ENCODE measurements around the gene WWOX.

WWOX gene

GRCh38 chr16:78516006-78516736 is 416.7 kb downstream of the WWOX start:
- H3K4me3 Mint-ChIP-seq, result no peak overlapping the region
- no peaks in the 10 kb centered on the region for H3K27me3 Mint-ChIP-seq
- ATAC-seq (ENCODE audit: low read depth), result no peak
- no peaks in the 10 kb centered on the region for H3K9me3 Mint-ChIP-seq
- peaks cover 2% of the 10 kb centered on the region for H3K36me3 Mint-ChIP-seq
- DNase-seq (ENCODE audit: low spot score in 2 of 2), result no peak
- H3K27ac Mint-ChIP-seq, result no peak overlapping the region
- H3K4me1 Mint-ChIP-seq, result no peaks in the 10 kb centered on the region

DNA sequence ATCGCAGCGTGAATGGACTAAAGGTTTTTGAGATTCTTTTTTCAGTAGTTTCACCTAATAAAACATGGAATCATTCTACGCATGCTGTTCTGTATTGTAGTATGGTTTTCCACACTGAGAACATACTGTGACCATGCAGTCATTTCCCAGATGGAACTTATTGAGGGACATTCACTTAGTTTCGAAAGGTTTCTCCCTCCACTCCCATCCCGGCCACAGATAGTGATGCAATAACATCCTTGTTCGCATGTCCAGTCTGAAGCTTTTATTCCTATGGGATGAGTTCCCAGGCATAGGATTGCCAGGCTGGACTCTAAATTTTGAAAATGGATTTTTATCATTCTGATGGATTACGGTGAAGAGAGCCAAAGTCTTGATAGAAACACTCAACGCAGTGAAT is 420.4 kb downstream of the WWOX start:
- peaks cover 10% of the 10 kb centered on the region for H3K4me1 Mint-ChIP-seq
- H3K9me3 Mint-ChIP-seq, result no peaks in the 10 kb centered on the region
- no peaks in the 10 kb centered on the region for H3K27me3 Mint-ChIP-seq
- H3K36me3 Mint-ChIP-seq, result peaks cover 2% of the 10 kb centered on the region
- H3K4me3 Mint-ChIP-seq, result no peak overlapping the region
- no peak overlapping the region for H3K27ac Mint-ChIP-seq
- DNase-seq (ENCODE audit: low spot score in 2 of 2), result no peak
- no peak for ATAC-seq (ENCODE audit: low read depth)

GRCh38 chr16:78520470-78520869 is 421.0 kb downstream of the WWOX start:
- Mint-ChIP-seq H3K4me3 (no peak overlapping the region), H3K27me3 (no peaks in the 10 kb centered on the region), H3K4me1 (peaks cover 10% of the 10 kb centered on the region), H3K9me3 (no peaks in the 10 kb centered on the region), H3K27ac (no peak overlapping the region), H3K36me3 (peaks cover 2% of the 10 kb centered on the region)
- DNase-seq (ENCODE audit: low spot score in 2 of 2), result no peak
- ATAC-seq (ENCODE audit: low read depth), result no peak

DNA sequence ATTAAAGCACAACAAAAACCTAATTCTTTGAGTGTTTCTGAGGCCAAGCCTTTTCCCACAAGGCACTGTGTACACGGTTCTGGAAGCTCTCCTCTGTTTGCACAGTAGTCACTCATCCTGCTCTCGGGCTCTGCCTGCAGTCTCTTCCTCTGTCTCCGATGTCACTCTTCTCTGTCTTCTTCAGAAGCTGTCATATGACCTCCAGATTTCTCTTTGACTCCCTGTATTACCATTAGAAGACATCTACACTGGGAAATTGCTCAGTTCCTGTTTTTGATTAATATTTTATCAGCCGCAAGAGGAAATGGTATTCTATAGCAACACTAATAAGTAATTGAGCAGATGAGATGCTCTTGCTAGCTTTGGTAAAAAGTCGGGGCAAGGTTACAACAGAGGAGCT is 422.9 kb downstream of the WWOX start:
- no peaks in the 10 kb centered on the region for H3K9me3 Mint-ChIP-seq
- no peaks in the 10 kb centered on the region for H3K27me3 Mint-ChIP-seq
- peaks cover 10% of the 10 kb centered on the region for H3K4me1 Mint-ChIP-seq
- H3K36me3 Mint-ChIP-seq, result no peaks in the 10 kb centered on the region
- DNase-seq (ENCODE audit: low spot score in 2 of 2), result no peak
- H3K4me3 Mint-ChIP-seq, result no peak overlapping the region
- H3K27ac Mint-ChIP-seq, result no peak overlapping the region
- peak; percentile 22 for ATAC-seq (ENCODE audit: low read depth)

GRCh38 chr16:78523212-78523985 is 423.9 kb downstream of the WWOX start:
- no peaks in the 10 kb centered on the region for H3K36me3 Mint-ChIP-seq
- DNase-seq (ENCODE audit: low spot score in 2 of 2) (no peak), ATAC-seq (ENCODE audit: low read depth) (peak; percentile 46)
- no peaks in the 10 kb centered on the region for H3K9me3 Mint-ChIP-seq
- H3K27me3 Mint-ChIP-seq, result no peaks in the 10 kb centered on the region
- H3K4me1 Mint-ChIP-seq, result peaks cover 10% of the 10 kb centered on the region
- H3K4me3 Mint-ChIP-seq, result no peak overlapping the region
- H3K27ac Mint-ChIP-seq, result no peak overlapping the region

DNA sequence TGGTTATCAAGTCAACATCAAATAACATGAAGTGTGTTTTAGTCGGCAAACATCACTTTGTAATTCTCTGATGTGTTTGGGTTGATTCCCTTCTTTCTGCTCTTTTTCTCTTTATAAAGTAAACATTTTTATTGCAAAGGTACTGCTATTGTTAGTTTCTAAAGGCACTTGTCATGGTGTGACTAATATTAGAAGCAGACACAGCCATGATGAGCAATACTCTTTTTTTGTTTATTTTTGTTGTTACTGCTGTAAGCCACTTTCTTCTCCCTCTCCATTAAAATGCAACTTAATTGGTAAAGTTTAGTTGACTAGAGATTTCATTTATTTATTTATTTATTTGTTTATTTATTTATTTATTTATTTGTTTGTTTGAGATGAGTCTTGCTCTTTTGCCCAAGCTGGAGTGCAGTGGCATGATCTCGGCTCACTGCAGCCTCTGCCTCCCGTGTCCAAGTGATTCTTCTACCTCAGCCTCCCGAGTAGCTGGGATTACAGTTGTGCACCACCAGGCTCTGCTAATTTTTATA is 424.7 kb downstream of the WWOX start:
- Mint-ChIP-seq H3K9me3 (no peaks in the 10 kb centered on the region), H3K4me1 (peaks cover 10% of the 10 kb centered on the region), H3K4me3 (no peak overlapping the region), H3K36me3 (no peaks in the 10 kb centered on the region), H3K27ac (no peak overlapping the region), H3K27me3 (no peaks in the 10 kb centered on the region)
- ATAC-seq (ENCODE audit: low read depth), result no peak
- DNase-seq (ENCODE audit: low spot score in 2 of 2), result no peak

DNA sequence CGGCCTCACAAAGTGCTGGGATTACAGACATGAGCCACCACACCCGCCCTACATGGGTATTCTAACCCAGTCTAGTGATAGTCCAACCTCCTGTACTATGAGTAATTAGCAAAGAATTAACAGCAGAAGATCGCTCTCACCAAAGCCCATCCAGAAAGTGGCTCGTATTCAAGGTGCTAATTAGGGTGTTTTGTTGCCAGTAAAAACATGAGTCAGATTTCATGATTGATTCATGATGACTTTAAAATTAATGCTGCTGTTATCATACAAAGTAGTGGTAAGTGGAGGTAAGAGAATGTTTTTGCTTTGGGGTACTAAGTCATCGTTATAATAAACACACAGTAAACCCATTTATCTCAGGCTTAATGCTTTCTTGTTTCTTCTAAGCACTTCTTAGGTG is 428.8 kb downstream of the WWOX start:
- Mint-ChIP-seq H3K36me3 (peaks cover 6% of the 10 kb centered on the region), H3K9me3 (no peaks in the 10 kb centered on the region)
- no peak for ATAC-seq (ENCODE audit: low read depth)

DNA sequence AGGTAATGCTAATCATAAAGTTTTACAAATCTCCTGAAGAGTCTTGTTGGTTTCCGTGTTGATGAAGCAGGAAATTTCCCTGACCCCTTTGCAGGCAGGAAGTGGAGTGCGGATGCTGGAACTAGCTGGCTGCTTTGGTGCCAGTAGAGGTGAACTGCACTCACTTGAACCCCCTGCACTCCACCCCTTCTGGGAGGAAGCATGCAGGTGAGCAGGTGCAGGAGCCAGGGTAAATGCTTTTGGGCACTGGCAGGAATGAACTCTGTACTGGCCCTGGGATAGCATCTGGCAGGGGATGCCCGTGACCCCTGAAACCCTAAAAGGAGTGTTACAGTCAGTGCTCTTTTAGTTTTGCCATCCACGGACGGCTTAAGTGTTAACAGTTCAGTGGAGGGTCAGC is 430.4 kb downstream of the WWOX start:
- no peak for DNase-seq (ENCODE audit: low spot score in 2 of 2)
- no peak overlapping the region for H3K27ac Mint-ChIP-seq
- peaks cover 9% of the 10 kb centered on the region for H3K36me3 Mint-ChIP-seq

More for the DNA sequence above, 428.8 kb downstream of the WWOX start:
- Mint-ChIP-seq H3K4me1 (peaks cover 4% of the 10 kb centered on the region), H3K4me3 (no peak overlapping the region), H3K27me3 (no peaks in the 10 kb centered on the region), H3K27ac (no peak overlapping the region)
- no peak for DNase-seq (ENCODE audit: low spot score in 2 of 2)

DNA sequence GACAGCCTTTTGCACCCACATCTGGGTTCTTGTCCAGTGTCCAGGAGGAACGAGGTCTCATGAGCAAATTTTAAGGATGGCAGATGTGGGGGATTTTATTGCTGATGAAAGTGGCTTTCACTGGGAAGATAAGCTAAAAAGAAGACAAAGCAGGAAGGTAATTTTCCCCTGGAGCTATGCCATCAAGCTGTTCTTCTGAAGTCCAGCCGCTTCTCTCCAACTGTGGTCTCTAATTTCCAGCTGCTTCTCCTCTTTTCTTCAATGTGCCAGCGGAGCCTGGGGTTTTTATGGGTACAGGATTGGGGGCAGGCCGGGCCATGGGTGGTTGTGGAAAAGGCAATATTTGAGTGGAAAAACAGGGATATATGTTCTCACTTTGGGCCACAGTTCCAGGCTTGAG is 430.8 kb downstream of the WWOX start:
- ATAC-seq (ENCODE audit: low read depth) (no peak), DNase-seq (ENCODE audit: low spot score in 2 of 2) (no peak)
- H3K4me3 Mint-ChIP-seq, result no peak overlapping the region
- peaks cover 2% of the 10 kb centered on the region for H3K9me3 Mint-ChIP-seq
- no peak overlapping the region for H3K27ac Mint-ChIP-seq
- peaks cover 9% of the 10 kb centered on the region for H3K36me3 Mint-ChIP-seq
- peaks cover 1% of the 10 kb centered on the region for H3K27me3 Mint-ChIP-seq
- no peaks in the 10 kb centered on the region for H3K4me1 Mint-ChIP-seq

More for the DNA sequence above, 430.4 kb downstream of the WWOX start:
- no peaks in the 10 kb centered on the region for H3K4me1 Mint-ChIP-seq
- no peak overlapping the region for H3K4me3 Mint-ChIP-seq
- H3K9me3 Mint-ChIP-seq, result peaks cover 2% of the 10 kb centered on the region
- peaks cover 1% of the 10 kb centered on the region for H3K27me3 Mint-ChIP-seq
- no peak for ATAC-seq (ENCODE audit: low read depth)

DNA sequence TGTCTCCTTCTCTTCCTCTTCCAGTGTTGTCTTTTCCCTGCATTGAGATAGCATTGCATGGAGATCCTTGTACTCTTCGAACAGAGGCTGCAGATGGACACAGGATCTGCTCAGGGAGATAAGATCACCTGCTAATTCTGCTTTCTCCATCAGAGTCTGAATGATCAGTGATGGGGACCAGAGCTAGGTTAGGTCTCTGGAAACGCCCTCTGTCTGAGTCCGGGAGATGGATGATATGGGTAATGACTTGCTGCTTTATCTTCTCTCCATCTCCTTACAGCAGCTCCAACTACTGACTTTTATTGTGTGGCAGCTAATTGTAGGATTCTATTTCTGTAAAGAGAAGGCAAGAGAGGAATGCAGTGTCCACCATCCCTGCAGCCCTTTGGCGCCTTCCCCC is 435.6 kb downstream of the WWOX start:
- peaks cover 9% of the 10 kb centered on the region for H3K36me3 Mint-ChIP-seq
- peaks cover 2% of the 10 kb centered on the region for H3K9me3 Mint-ChIP-seq
- ATAC-seq (ENCODE audit: low read depth), result no peak
- no peak overlapping the region for H3K27ac Mint-ChIP-seq
- no peaks in the 10 kb centered on the region for H3K4me1 Mint-ChIP-seq
- H3K27me3 Mint-ChIP-seq, result peaks cover 1% of the 10 kb centered on the region
- DNase-seq (ENCODE audit: low spot score in 2 of 2), result no peak
- H3K4me3 Mint-ChIP-seq, result no peak overlapping the region

- Mint-ChIP-seq H3K27ac (no peak overlapping the region), H3K4me3 (no peak overlapping the region), H3K9me3 (peaks cover 2% of the 10 kb centered on the region), H3K27me3 (peaks cover 1% of the 10 kb centered on the region), H3K4me1 (no peaks in the 10 kb centered on the region), H3K36me3 (peaks cover 6% of the 10 kb centered on the region)
- DNase-seq (ENCODE audit: low spot score in 2 of 2) (no peak), ATAC-seq (ENCODE audit: low read depth) (no peak)
Observed at GRCh38 chr16:78537511-78537910, 438.1 kb downstream of the WWOX start.

- H3K4me3 Mint-ChIP-seq, result no peak overlapping the region
- peaks cover 1% of the 10 kb centered on the region for H3K27me3 Mint-ChIP-seq
- ATAC-seq (ENCODE audit: low read depth) (no peak), DNase-seq (ENCODE audit: low spot score in 2 of 2) (no peak)
- peaks cover 2% of the 10 kb centered on the region for H3K9me3 Mint-ChIP-seq
- no peaks in the 10 kb centered on the region for H3K4me1 Mint-ChIP-seq
- peaks cover 3% of the 10 kb centered on the region for H3K36me3 Mint-ChIP-seq
- no peak overlapping the region for H3K27ac Mint-ChIP-seq
Observed at GRCh38 chr16:78538292-78538691, 438.8 kb downstream of the WWOX start.

GRCh38 chr16:78538919-78539318 is 439.5 kb downstream of the WWOX start:
- H3K36me3 Mint-ChIP-seq, result no peaks in the 10 kb centered on the region
- no peaks in the 10 kb centered on the region for H3K9me3 Mint-ChIP-seq
- no peak overlapping the region for H3K4me3 Mint-ChIP-seq
- no peaks in the 10 kb centered on the region for H3K27me3 Mint-ChIP-seq
- H3K27ac Mint-ChIP-seq, result no peak overlapping the region
- ATAC-seq (ENCODE audit: low read depth) (no peak), DNase-seq (ENCODE audit: low spot score in 2 of 2) (no peak)
- no peaks in the 10 kb centered on the region for H3K4me1 Mint-ChIP-seq

DNA sequence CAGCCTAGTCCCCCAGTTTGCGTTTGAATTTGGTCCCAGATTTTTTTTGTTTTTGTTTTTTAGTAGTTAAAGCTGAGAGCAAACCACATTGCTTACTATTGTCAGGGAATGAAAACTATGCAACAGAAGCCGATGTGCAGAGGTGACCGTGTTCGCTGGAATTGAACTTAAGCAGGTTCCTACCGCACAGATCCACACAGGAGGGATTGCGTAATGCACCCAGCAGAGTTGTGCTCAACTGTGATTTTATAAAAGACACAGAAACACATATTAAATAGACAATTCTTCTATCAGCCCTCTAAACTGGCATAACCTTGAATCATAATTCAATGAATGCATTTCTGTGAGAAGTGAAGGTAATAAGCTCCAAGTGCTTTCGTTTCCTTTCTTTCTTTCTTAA is 443.0 kb downstream of the WWOX start:
- no peaks in the 10 kb centered on the region for H3K27me3 Mint-ChIP-seq
- no peaks in the 10 kb centered on the region for H3K9me3 Mint-ChIP-seq
- ATAC-seq (ENCODE audit: low read depth) (no peak), DNase-seq (ENCODE audit: low spot score in 2 of 2) (no peak)
- no peaks in the 10 kb centered on the region for H3K36me3 Mint-ChIP-seq
- H3K27ac Mint-ChIP-seq, result no peak overlapping the region
- H3K4me1 Mint-ChIP-seq, result no peaks in the 10 kb centered on the region
- H3K4me3 Mint-ChIP-seq, result no peak overlapping the region
